T follicular helper cell (primary cell): ENCODE measurements around the gene DCAF7.

Source experiments
- DNase-seq: peaks from one replicate; pipeline ENCODE4 v3.0.0-alpha.2; 2020; ENCODE audit warnings: low read depth

DCAF7 gene

DNA sequence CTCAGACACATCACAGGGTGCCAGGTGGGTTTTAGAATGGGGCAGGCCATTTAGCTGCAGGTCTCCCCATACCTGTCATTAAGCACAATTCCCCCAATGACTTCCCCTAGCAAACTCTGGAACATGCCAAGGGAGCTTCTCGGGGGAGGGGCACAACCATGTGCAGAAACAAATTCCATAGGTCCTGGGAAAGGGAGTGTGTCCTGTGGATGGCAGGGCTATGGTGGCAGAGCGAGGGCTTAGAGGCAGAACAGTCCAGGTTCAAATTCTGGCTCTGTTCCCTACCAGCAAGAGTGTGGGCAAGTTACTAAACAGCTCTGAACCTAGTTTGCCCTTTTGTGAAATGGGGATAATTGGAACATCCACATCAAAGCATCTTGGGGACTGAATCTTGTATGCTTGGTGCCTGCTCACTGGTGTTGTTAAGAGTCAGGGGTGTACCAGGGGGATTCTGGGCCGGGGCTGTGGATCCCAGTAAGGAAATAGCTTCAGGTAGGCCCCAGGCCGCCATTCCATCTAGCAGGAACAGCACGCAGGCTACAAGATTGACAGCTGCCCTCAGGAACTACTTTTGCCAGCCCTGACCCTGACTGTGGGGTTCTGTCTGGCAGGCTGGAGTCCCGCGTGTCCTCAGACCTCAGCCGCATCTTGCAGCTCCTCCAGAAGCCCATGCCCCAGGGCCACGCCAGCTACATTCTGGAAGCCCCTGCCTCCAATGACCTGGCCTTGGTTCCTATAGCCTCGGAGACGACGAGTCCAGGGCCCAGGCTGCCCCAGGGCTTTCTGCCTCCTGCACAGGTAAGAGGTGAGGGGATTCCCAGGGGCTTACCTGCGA, 5.6 kb upstream of the DCAF7 start:
- no peak for DNase-seq

DNA sequence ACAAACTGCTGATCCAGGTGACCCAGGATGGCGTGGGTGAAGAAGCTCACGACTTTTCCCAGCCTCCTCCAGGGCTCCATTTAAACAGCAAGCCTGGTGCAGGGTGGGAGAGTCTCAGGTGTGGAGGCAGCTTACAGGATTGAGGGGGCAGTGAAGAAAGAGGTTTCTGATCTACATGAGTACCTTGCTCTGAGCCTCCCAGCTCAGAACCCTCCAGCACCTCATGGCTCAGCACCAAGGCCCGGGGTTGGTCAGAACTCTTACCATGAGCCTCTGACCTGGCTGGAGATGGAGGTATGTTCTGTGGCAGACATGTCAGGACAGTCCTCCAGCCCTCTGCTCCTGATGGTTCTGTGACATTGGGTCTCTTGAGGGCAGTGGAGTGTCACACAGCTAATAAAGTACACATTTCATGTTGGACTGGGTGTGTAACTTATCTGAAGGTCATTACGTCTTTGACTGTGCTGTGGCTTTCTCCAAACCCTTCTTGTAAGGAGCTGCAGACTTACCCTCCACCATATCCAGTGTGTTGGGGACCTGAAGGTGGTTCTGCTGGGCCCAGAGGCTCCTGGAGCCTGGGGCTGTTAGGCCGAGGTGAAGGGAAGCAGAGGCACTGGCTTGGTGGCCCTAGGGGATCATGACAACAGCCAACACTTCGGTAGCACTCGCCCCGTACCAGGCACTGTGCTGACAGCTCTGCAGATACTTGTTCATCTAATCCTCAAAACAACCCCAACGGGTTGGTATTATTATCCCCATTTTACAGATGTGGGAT, 3.8 kb upstream of the DCAF7 start:
- DNase-seq, result no peak

DNA sequence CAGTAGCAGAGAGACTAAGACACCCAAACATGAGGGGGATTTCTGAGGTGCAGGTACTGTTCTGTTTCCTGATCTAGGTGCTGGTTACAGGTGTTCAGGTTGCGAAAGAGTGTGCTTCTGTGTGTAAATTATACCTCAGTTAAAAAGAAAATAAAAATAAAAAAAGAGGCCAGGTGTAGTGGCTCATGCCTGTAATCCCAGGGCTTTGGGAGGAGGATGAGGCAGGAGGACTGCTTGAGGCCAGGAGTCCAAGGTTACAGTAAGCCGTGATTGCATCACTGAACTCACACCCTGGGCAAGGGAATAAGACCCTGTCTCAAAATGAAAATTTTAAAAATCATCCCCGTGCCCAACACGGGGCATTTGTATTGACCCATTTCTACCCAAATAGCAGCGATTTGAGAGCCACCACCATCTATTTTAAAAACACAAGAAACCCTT, 3.2 kb upstream of the DCAF7 start:
- no peak for DNase-seq

DNA sequence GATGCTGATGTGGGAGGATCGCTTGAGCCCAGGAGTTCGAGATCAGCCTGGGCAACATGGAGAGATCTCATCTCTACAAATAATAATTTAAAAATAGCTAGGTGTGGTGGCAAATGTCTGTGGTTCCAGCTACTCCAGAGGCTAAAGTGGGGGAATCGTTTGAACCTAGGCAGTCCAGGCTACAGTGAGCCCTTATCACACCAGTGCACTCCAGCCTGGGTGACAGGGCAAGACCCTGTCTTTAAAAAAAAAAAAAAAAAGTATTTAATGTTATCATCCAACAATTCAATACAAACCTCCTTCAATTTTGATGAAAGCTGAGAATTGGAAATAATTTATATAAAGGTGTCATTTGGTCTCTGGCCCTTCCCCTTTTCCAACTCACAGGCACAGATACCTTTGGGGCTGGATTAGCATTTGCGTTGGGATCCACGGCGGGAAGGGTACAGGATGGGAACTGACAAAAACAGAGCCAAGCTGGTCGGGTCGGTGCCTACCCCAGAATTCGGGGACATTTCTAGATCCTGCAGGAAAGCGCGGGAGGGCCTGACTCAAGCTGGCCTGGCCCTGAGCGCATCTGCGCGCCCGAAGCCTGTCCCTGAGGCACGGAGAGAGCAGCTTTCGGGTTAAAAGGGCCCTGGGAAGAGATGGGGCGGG, 860 bp upstream of the DCAF7 start:
- no peak for DNase-seq

DNA sequence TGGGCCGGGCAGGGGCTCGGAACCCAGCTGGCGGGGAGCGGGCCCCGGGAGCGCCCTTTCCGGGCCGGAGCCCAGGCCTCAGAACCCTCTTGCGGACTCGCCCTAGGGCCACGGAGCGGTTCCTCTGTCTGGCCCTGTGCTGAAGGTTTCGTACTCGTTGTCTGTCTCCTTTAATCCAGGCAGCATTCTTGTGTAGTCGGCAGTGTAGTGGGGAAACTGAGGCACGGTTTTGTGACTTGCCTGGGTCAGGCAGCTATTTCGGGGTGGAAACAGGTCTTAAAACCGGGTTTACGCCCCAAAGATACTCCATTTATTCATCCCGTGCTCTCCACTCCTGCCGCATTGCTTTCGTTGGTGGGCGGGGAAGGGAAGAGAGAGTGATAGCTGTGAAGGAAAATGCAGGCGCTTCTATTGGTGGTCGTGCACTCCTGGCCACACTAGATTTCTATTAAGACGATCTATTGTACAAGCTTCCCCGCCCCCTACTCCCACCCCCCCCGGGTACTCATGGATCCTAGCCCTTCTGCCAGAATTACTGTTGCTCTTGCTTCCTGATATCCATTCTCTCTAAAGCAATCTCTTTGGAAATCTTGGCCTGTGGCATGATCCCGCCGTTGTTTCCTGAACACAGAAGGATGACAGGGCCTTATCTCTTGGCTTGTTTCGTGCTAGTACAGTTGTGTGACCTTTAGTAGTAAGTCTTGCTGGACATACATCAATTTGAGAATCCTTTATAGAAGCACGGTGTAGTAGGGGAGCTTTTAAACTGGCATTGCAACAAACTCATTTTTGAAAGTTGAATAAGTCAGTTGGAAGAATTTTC, 751 bp downstream of the DCAF7 start:
- no peak for DNase-seq

DNA sequence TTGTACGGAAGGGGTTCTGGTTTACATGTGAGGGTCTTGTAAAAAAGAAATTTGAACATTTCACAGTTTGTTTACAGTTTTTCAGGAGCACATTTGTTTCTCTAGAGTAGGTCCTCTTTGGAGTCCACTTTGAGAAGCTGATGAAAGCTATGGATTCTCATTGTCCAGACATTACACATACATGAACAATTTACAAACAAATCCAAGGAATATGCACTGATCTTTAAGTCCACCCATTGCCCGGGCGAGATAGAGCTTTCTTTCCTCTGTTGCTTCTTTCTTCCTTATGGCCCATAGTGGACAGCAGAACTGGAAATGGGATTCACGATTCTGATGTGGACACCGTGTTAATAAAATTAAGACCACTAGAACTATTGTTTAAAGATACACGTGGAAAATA, 1.9 kb downstream of the DCAF7 start:
- no peak for DNase-seq

DNA sequence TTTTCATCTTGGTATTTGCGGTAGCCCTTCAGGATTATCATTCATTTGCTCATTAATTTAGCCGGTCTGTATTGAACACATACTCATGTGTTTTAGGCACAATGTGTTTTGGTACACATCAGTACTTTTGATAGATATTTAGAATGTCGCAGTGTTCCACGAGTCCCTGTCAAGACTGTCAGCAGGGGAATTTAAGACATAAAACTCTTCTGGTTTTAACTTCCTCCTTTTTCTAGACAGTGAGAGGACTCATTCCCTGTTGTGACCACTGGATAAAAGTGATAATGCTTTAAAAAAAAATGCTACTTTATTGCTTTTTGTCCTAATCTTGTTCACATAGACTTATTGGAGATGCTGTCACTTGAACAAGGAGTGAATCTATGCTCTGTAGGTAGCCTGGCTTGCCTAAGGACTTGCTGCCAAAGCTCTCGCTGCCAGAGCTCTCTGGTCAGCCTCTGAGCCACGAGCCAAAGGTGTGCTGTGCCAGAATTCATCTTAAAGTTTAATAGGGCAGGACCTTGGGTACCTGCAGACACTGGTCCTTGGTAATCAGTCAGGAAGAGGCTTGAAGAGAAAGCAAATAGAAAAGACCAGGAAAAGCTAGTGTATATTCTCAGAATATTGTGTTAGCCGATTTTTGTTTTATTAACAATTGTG, 5.4 kb downstream of the DCAF7 start:
- DNase-seq, result no peak

DNA sequence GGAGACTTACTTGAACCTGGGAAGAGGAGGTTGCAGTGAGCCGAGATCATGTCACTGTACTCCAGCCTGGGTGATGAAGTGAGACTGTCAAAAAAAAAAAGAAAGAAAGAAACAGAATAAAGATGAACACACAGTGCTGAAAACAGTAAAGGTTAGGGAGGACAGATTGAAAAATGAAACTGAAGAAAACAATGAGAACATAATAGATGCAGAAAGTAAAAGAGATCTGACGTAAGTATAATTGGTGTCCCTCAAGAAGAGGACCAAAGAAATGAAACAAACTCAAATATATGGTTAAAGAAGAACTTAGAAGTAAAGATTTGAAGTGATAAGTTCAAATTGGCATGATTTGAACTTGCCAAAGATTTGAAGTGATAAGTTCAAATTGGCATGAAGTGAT, 7.1 kb downstream of the DCAF7 start:
- no peak for DNase-seq

DNA sequence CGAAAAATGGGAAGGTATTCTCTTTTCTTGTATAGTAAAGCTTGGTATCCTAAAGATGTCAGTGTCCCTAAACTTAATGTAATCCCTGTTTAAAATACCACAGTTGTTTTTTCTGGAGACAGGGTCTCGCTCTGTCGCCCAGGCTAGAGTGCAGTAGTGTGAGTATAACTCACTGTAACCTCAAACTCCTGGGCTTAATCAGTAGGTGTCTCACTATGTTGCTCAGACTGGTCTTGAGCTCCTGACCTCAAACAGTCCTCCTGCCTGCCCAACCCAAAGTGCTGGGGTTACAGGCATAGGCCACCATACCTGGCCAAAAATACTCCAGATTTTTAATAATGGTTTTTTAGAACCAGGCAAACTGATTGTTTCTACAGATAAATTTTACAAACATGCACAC, 8.2 kb downstream of the DCAF7 start:
- no peak for DNase-seq

DNA sequence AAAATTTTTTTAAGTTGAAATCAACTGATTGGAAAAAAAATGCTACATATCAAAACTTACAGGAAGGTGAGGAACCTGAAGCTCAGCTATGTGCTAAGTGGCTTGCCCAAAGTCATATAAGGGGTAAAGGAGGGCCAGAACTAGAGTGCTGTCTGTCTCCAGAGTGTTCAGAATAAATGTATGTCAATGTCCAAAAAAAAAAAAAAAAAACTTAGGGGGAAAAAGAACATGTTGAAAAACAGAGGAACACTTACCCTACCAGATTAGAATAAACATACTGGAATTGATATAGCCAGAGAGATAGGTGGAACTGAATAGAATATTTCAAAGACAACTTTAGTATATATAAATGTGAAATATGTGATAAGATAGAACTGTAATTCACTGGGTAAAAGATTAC, 11.5 kb downstream of the DCAF7 start:
- no peak for DNase-seq

DNA sequence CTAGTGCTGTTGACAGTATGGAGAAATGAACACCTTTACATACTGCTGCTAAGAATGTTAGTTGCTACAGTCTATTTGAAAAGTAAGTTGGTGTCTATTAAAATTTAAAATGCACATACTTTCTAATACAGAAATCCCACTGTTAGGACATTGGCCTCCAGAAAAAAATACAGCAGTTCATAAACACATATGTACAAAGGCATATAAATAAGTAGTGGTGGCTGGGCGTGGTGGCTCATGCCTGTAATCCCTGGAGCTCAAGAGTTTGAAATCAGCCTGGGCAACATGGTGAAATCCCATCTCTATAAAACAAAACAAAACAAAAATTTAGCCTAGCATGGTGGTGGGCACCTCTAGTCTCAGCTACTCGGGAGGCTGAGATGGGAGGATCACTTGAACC, 13.1 kb downstream of the DCAF7 start:
- DNase-seq, result no peak

DNA sequence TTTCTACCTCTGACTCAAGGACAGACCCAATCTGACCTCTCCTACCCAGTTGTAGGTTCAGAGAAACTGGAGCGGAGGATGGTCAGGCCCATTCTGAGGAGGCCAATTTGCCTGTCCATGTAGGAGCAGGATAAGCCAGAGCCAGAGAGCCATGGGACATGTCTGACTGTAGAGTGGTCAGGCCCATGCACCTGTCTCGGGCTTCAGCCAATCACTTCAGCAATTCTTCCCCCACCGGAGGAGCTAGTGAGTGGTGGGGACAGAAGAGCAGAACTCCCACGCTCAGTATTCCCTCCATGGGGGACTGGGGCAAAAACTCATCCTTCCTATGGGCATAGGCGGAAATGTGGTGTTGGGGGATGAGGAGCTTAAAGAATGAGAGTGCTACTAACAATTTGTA, 14.3 kb downstream of the DCAF7 start:
- DNase-seq, result no peak

DNA sequence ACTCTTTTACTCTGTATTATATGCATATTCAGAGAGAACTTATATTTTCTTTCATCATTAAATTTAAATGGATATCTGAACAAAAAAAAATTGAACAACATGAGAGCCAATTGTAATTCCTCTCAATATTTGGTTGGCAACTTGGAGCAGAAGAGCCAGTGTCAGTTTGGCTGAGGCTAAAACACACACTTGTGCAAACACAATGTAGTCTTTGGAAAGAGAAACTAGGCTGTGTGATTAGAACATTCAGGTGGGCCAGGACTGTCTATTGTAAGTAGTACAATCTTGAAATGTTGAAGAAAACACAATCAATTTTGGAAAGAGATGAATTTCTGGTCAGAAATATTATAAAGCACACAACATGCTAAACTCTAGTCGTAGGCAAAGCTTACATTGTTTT, 17.0 kb downstream of the DCAF7 start:
- no peak for DNase-seq

DNA sequence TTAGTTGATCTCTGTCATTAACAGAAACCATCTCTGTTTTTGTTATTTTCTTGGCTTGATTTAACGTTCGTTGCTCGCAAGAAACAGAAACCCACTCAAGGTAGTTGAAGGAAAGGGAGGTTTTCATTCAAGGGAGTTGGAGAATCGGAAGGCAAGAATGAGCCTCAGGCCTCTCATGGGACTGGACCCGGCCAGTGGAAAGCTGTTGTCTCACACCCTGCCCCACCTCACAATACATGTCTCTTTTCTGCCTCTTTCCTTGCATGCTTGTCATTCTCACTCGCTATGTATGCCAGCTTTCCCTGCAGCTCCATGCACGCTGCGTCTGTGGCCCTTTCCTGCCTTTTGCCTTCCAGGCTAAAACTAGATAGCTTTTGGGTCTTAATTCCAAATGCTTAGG, 18.3 kb downstream of the DCAF7 start:
- DNase-seq, result no peak

DNA sequence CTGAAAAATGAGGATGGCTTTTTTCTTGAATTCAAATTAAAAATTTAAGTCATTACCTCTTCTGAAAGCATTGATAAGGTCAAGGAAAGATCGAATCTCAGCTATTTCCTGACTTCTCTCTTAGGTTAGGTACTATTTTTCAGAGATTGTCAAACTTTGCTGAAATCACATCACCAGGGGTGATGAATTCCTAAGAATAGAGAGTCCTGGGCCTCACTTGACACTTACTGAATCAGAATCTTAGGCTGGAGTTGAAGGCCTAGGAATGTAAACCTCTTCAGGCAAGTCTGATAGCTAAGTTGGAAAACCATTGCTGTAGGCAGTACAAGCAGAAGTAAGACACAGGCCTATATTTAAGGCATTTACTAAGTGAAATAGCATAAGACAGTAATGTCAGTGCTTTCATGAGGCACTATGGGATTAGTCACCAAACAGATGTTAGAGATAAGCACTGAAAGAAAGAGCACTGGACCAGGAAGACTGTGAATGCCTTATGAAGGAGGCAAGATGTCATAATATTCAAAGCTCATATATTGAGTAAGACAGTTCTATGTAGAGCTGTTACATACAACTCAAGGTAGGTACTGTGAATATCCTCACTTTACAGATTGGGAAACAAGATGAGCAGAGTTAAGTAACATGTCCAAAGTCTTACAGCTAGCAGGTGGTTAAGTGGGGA, 21.5 kb downstream of the DCAF7 start:
- no peak for DNase-seq

DNA sequence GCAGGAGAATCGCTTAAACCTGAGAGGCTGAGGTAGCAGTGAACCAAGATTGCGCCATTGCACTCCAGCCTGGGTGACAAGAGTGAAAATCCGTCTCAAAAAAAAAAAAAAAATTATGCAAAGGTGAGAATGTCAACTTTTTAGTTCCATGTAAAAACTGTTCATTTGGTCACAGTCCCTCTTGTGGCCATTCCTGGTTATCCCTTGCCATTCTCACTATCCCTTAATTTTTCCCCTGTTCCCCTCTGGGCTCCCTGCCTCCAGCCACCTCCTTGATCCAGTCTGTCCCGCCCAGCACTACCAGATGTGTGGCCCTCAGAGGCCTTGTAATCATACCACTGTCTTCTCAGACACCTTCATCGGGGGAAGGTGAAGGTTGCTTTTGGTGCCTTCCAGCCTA, 23.4 kb downstream of the DCAF7 start:
- DNase-seq, result no peak

DNA sequence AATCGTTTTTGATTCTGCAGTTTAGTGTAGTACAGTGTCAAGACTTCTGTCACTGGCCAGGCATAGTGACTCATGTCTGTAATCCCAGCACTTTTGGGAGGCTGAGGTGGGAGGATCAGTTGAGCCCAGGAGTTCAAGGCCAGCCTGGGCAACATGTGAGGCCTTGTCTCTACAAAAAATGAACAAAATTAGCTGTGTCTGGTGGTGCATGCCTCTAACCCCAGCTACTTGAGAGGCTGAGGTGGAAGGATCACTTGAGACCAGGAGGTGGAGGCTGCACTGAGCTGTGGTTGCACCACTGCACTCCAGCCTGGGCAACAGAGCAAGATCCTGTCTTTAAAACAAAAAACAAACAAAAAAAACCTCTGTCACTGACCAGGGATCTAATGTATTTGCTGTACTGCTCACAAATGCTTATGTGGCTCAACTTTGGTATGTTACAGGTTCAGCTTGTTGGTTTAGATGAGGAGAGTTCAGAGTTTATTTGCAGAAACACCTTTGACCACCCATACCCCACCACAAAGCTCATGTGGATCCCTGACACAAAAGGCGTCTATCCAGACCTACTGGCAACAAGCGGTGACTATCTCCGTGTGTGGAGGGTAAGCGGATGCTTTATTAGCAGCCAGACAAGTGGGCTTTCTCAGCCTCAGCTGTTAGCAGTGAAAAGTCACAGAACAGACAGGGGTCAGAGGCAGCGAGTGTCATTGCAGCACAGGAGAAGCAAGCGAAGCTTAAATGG, 27.9 kb downstream of the DCAF7 start:
- no peak for DNase-seq

DNA sequence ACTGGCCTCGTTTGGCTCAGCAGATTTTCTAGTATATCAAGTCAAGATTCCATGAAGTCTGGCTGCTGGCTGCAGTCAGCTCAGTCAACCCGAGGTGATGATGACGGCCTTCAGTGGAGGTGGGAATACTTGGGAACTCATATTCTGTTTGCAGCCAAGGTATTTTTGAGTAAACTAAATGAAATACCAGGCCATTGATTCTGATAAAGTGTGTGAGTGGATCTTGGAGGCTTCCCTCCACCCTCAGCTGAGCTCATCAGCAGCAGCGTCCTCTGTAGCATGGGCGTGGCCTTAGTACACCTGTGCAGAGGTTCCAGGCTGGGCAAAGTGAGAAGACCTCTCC, 28.5 kb downstream of the DCAF7 start:
- DNase-seq, result no peak

DNA sequence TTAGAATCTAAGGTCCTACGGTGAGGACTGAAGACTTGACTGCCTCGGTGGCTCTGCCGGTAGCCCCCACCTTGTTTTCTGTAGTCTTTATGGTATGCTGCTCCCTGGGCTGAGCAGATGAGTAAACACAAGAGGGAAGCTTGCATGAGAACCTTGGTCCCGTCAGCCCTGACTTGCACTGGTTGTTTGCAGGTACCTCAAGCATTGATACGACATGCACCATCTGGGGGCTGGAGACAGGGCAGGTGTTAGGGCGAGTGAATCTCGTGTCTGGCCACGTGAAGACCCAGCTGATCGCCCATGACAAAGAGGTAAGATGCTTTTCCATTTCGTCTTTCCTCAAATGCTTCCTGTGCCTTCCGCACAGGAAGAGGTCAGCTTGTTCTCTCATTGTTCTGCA, 29.4 kb downstream of the DCAF7 start:
- no peak for DNase-seq

DNA sequence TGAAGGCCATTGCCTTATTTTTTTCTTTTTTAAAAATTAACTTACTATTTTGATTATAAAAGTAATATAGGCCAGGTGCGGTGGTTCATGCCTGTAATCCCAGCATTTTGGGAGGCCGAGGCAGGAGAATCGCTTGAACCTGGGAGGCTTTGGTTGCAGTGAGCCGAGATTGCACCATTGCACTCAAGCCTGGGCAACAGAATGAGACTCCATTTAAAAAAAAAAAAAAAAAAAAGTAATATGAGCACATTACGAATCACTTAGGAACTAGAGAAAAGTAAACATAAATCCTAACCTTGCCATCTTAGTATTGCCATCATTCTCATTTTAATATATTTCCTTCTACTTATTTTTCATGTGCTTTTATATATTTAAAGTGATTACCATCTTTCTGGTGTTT, 37.5 kb downstream of the DCAF7 start:
- no peak for DNase-seq
